Smooth muscle cell (in vitro differentiated cells): Measurements from ENCODE around the gene IGSF10. TPM values are rescaled to one million over a fixed set of nuclear protein-coding genes. Genes with fewer than 3 reads are reported as not detected.

ENCODE experiments used
- DNase-seq: peaks from one replicate; lab custom pipeline; 2025; ENCODE audit not compliant: unreplicated experiment; lab: John Stamatoyannopoulos, UW
- H2AFZ ChIP-seq: fragments of 200-600 bp; sonication (generic); 2 replicates; pipeline ENCODE4 v1.6.0; 2016; ENCODE audit warnings: antibody characterized with exemption, low read depth, mild to moderate bottlenecking
- H3F3A ChIP-seq: fragments of 200-600 bp; sonication (generic); 2 replicates; pipeline ENCODE4 v1.6.0; 2017; ENCODE audit warnings: antibody characterized with exemption, low read depth
- H3K27ac ChIP-seq: fragments of 200-600 bp; sonication (generic); 2 replicates; pipeline ENCODE4 v1.5.1; 2016; ENCODE audit warnings: low read depth, mild to moderate bottlenecking
- H3K27me3 ChIP-seq: fragments of 200-600 bp; sonication (generic); 2 replicates; pipeline ENCODE4 v1.6.1; 2016; ENCODE audit warnings: low read depth, mild to moderate bottlenecking
- H3K36me3 ChIP-seq: fragments of 200-600 bp; sonication (generic); 2 replicates; pipeline ENCODE4 v1.5.1; 2016; ENCODE audit warnings: low read depth
- H3K4me1 ChIP-seq: fragments of 200-600 bp; sonication (generic); 2 replicates; pipeline ENCODE4 v1.5.1; 2016; ENCODE audit warnings: low read depth
- H3K4me2 ChIP-seq: fragments of 200-600 bp; sonication (generic); 2 replicates; pipeline ENCODE4 v1.6.0; 2016; ENCODE audit warnings: mild to moderate bottlenecking
- H3K4me3 ChIP-seq: fragments of 200-600 bp; sonication (generic); 2 replicates; pipeline ENCODE4 v1.5.1; 2016; ENCODE audit warnings: mild to moderate bottlenecking
- H3K79me2 ChIP-seq: fragments of 200-600 bp; sonication (generic); 2 replicates; pipeline ENCODE4 v1.6.0; 2016; ENCODE audit warnings: low read depth, mild to moderate bottlenecking
- H3K9ac ChIP-seq: fragments of 200-600 bp; sonication (generic); 2 replicates; pipeline ENCODE4 v1.6.0; 2016; ENCODE audit warnings: low read depth
- H3K9me3 ChIP-seq: fragments of 200-600 bp; sonication (generic); replicated peaks from 2 replicates; pipeline ENCODE4 v1.5.1; 2016; ENCODE audit warnings: low read depth
- H4K20me1 ChIP-seq: fragments of 200-600 bp; sonication (generic); 2 replicates; pipeline ENCODE4 v1.6.0; 2016; ENCODE audit warnings: low read depth
- CTCF ChIP-seq: fragments of 200-600 bp; sonication (generic); IDR thresholded peaks from 2 replicates; pipeline ENCODE4 v1.5.1; 2017; ENCODE audit warnings: borderline replicate concordance, mild to moderate bottlenecking, antibody characterized with exemption; ENCODE audit not compliant: insufficient read depth, poor library complexity, severe bottlenecking
- WGBS: methylation state at CpG from one replicate; pipeline ENCODE4 v1.1.7; 2016; ENCODE audit warnings: low lambda C conversion rate; 5-methylcytosine and 5-hydroxymethylcytosine counted together
- polyA plus RNA-seq: library from polyadenylated mRNA; unstranded; fragments of >200 nt; fragmentation: Nextera tagmentation; extraction: Ambion mirVana; gene quantifications from 2 replicates; pipeline ENCODE4 v1.2.1, GENCODE V29; 2016
- total RNA-seq: library from RNA; depleted of rRNA; stranded (reverse); fragments of >200 nt; gene quantifications from 2 replicates; pipeline ENCODE4 v1.2.3, GENCODE V29; 2014

The IGSF10 gene
- total and polyA plus RNA-seq, 2 experiments from 2014 or later: 1.3 TPM; not detected in 1

- no peak for DNase-seq
- no peak overlapping the region for H3K9ac ChIP-seq
- H3K4me1 ChIP-seq: no peaks in the 10 kb centered on the region
- H3K27ac ChIP-seq: peak overlapping the region; percentile 39
- no peak for TF ChIP-seq CTCF
- H3K36me3 ChIP-seq: no peaks in the 10 kb centered on the region
- peak overlapping the region; percentile 14 for H3K4me2 ChIP-seq
- 83% methylated on average over 5 of the region's 5 CpGs for WGBS
- no peaks in the 10 kb centered on the region for H4K20me1 ChIP-seq
- no peaks in the 10 kb centered on the region for H3F3A ChIP-seq
- H3K9me3 ChIP-seq: no peaks in the 10 kb centered on the region
- no peaks in the 10 kb centered on the region for H3K79me2 ChIP-seq
- no peak overlapping the region for H2AFZ ChIP-seq
- no peaks in the 10 kb centered on the region for H3K27me3 ChIP-seq
- H3K4me3 ChIP-seq: no peak overlapping the region
Measured at GRCh38 chr3:151430821-151431484, 29.9 kb downstream of the IGSF10 start.

GRCh38 chr3:151428386-151428785, 32.5 kb downstream of the IGSF10 start:
- Histone ChIP-seq H3F3A (no peaks in the 10 kb centered on the region), H3K79me2 (no peaks in the 10 kb centered on the region), H3K4me2 (no peak overlapping the region), H3K4me1 (no peaks in the 10 kb centered on the region), H3K27me3 (no peaks in the 10 kb centered on the region), H3K4me3 (no peak overlapping the region), H3K36me3 (no peaks in the 10 kb centered on the region), H3K9ac (no peak overlapping the region), H4K20me1 (no peaks in the 10 kb centered on the region), H2AFZ (no peak overlapping the region), H3K27ac (no peak overlapping the region), H3K9me3 (no peaks in the 10 kb centered on the region)
- WGBS: 93% methylated on average over 2 of the region's 2 CpGs
- DNase-seq: no peak
- no peak for TF ChIP-seq CTCF

GRCh38 chr3:151426341-151426657, 34.6 kb downstream of the IGSF10 start:
- Histone ChIP-seq H3K4me3 (no peak overlapping the region), H3K4me1 (no peaks in the 10 kb centered on the region), H4K20me1 (no peaks in the 10 kb centered on the region), H3K27me3 (no peaks in the 10 kb centered on the region), H3K79me2 (no peaks in the 10 kb centered on the region), H2AFZ (no peak overlapping the region), H3K9me3 (no peaks in the 10 kb centered on the region), H3K36me3 (no peaks in the 10 kb centered on the region), H3F3A (no peaks in the 10 kb centered on the region), H3K9ac (no peak overlapping the region), H3K27ac (no peak overlapping the region), H3K4me2 (no peak overlapping the region)
- no peak for DNase-seq
- TF ChIP-seq CTCF: peak; percentile 3

GRCh38 chr3:151425627-151426340, 35.1 kb downstream of the IGSF10 start:
- H3K4me3 ChIP-seq: no peak overlapping the region
- DNase-seq: no peak
- H2AFZ ChIP-seq: no peak overlapping the region
- no peaks in the 10 kb centered on the region for H3K36me3 ChIP-seq
- TF ChIP-seq CTCF: peak; percentile 32
- WGBS: 47% methylated on average over 4 of the region's 4 CpGs
- no peak overlapping the region for H3K9ac ChIP-seq
- H3F3A ChIP-seq: no peaks in the 10 kb centered on the region
- H3K79me2 ChIP-seq: no peaks in the 10 kb centered on the region
- peak overlapping the region; percentile 4 for H3K4me2 ChIP-seq
- no peaks in the 10 kb centered on the region for H3K4me1 ChIP-seq
- no peaks in the 10 kb centered on the region for H3K9me3 ChIP-seq
- no peaks in the 10 kb centered on the region for H4K20me1 ChIP-seq
- H3K27me3 ChIP-seq: no peaks in the 10 kb centered on the region
- no peak overlapping the region for H3K27ac ChIP-seq
